ENCODE data around the gene UNC5A. TPM values are rescaled to one million over a fixed set of nuclear protein-coding genes. Genes with fewer than 3 reads are reported as not detected.
"Not testable (repeated sequence)": the region's sequence is repeated elsewhere in the genome, so short reads cannot be mapped to it uniquely, and the experiment has no call there.

UNC5A gene
- total RNA-seq, 2 donors from 2014 or later, result not detected

GRCh38 chr5:176862330-176862995, 52.1 kb downstream of the UNC5A start:
- Mint-ChIP-seq H3K4me3 (no peak overlapping the region), H3K27me3 (peaks cover 32% of the 10 kb centered on the region), H3K9me3 (no peaks in the 10 kb centered on the region), H3K36me3 (ENCODE audit: low read depth) (no peaks in the 10 kb centered on the region), H3K4me1 (peaks cover 5% of the 10 kb centered on the region), H3K27ac (no peak overlapping the region)
- no peak for ATAC-seq (replicated peaks)

DNA sequence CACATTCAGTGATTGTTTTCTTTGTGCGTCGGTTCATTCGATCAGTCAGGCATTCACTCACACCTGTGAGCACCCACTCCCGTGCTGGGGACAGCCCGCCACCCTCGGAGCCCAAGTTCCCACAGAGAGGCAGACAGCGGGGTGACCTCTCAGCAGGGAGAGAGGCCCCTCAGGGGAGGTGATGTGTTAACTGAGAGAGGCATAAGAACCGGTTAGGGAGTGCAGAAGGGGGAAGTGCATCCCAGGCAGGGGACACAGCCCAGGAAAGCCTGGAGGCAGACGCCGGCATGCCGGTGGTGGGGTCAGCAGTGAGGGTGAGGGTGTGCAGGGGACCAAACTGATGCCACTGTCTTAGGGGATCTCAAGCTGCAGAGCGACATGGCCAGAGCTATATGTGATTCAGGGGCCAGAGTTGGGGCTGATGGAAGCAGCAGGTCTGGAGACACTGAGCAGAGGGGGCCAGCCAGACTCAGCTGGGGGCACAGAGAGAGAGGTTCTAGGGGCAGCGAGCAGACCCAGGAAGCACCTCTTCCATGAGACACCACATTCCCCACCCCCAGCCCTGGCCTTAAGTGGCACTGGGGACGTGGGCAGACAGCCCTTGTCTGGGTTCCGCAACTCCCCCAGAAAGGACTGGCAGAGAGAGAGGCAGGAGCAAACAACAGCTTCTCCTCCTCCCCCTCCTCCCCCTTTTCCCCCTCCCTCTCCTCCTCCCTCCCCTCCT, 52.8 kb downstream of the UNC5A start:
- no peak for ATAC-seq (replicated peaks)
- Mint-ChIP-seq H3K4me1 (peaks cover 2% of the 10 kb centered on the region), H3K4me3 (no peak overlapping the region), H3K36me3 (ENCODE audit: low read depth) (no peaks in the 10 kb centered on the region), H3K9me3 (no peaks in the 10 kb centered on the region), H3K27ac (no peak overlapping the region), H3K27me3 (peaks cover 28% of the 10 kb centered on the region)

- no peak overlapping the region for H3K27ac Mint-ChIP-seq
- peaks cover 26% of the 10 kb centered on the region for H3K27me3 Mint-ChIP-seq
- ATAC-seq (replicated peaks), result no peak
- no peaks in the 10 kb centered on the region for H3K4me1 Mint-ChIP-seq
- no peak overlapping the region for H3K4me3 Mint-ChIP-seq
- no peaks in the 10 kb centered on the region for H3K9me3 Mint-ChIP-seq
- no peaks in the 10 kb centered on the region for H3K36me3 Mint-ChIP-seq (ENCODE audit: low read depth)
These were observed 53.4 kb downstream of the UNC5A start for GRCh38 chr5:176863765-176864098.

DNA sequence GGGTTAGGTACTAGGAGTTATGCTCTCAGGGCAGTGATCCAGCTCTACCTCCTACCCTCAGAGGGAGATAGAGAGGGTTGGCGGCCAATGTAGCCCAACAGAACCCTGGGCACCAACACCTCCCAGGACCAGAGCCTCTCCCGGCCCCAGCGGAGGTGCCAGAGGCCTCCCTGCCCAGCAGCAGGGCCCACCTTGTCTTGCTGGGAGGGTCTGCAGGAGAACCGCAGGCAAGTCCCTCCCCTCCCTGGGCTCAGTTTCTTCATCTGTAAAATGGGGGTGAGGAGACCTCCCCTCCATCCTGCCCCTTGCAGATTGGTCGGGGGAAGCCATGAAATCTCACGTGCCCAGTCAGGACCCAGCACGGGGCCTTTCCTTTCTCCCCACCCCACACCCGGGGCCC, 54.4 kb downstream of the UNC5A start:
- ATAC-seq (replicated peaks), result no peak
- Mint-ChIP-seq H3K36me3 (ENCODE audit: low read depth) (no peaks in the 10 kb centered on the region), H3K27ac (no peak overlapping the region), H3K9me3 (no peaks in the 10 kb centered on the region), H3K4me1 (no peaks in the 10 kb centered on the region), H3K4me3 (no peak overlapping the region), H3K27me3 (peaks cover 26% of the 10 kb centered on the region)

GRCh38 chr5:176865964-176866363, 55.6 kb downstream of the UNC5A start:
- Mint-ChIP-seq H3K36me3 (ENCODE audit: low read depth) (no peaks in the 10 kb centered on the region), H3K27ac (no peak overlapping the region), H3K9me3 (no peaks in the 10 kb centered on the region), H3K27me3 (peaks cover 20% of the 10 kb centered on the region), H3K4me3 (no peak overlapping the region), H3K4me1 (no peaks in the 10 kb centered on the region)
- ATAC-seq (replicated peaks), result no peak

DNA sequence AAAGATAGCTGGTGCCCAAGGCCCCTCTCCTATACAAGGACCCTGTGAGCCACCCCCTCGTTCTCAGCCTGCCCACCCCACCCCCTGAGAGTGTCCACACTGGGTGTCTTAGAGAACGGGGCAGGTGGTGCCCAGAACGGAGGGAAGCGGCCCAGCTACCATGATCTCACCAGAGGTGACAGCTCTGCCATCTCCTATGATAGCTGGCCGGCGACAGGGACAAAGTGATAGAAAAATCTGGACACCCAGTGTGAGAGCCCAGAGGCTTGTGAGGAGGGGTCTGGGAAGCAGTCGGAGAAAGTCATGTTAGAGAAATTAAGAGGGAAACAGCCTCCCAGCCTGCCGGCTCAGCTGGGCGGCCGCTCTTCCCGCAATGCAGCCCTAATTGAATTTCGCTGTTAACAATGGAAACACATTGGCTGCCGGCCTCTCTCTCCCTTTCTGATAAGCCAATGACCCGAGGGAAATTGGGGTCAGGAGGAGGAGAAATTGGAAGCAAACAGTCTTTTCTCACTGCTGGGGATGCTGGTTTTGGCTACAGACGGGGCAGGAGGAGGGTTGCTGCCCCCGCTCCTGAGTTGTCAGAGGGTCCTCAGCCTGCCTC, 56.5 kb downstream of the UNC5A start:
- no peaks in the 10 kb centered on the region for H3K4me1 Mint-ChIP-seq
- H3K9me3 Mint-ChIP-seq, result no peaks in the 10 kb centered on the region
- no peak overlapping the region for H3K27ac Mint-ChIP-seq
- H3K36me3 Mint-ChIP-seq (ENCODE audit: low read depth), result no peaks in the 10 kb centered on the region
- peaks cover 20% of the 10 kb centered on the region for H3K27me3 Mint-ChIP-seq
- ATAC-seq (replicated peaks), result no peak
- H3K4me3 Mint-ChIP-seq, result no peak overlapping the region

DNA sequence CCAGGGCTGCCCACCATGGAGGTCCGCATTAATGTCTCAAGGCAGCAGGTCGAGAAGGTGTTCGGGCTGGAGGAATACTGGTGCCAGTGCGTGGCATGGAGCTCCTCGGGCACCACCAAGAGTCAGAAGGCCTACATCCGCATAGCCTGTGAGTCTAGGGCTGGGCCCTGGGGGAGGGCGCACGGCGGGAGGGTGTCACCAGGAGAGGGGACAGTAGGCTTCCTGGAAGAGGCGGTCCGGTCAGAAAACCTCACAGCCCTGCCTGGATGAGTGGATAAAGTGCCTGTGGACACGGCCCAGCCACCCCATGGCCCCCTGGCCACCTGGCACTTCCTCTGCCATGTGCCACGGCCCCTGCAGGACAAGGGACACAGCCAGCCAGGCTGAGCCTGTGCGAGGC, 57.8 kb downstream of the UNC5A start:
- H3K4me3 Mint-ChIP-seq, result no peak overlapping the region
- H3K27ac Mint-ChIP-seq, result no peak overlapping the region
- peaks cover 13% of the 10 kb centered on the region for H3K27me3 Mint-ChIP-seq
- peaks cover 2% of the 10 kb centered on the region for H3K9me3 Mint-ChIP-seq
- no peak for ATAC-seq (replicated peaks)
- H3K36me3 Mint-ChIP-seq (ENCODE audit: low read depth), result peaks cover 2% of the 10 kb centered on the region
- no peaks in the 10 kb centered on the region for H3K4me1 Mint-ChIP-seq

- H3K4me1 Mint-ChIP-seq, result no peaks in the 10 kb centered on the region
- H3K9me3 Mint-ChIP-seq, result peaks cover 4% of the 10 kb centered on the region
- no peak overlapping the region for H3K27ac Mint-ChIP-seq
- H3K36me3 Mint-ChIP-seq (ENCODE audit: low read depth), result peaks cover 6% of the 10 kb centered on the region
- H3K4me3 Mint-ChIP-seq, result no peak overlapping the region
- peaks cover 10% of the 10 kb centered on the region for H3K27me3 Mint-ChIP-seq
- ATAC-seq (replicated peaks), result no peak
These were observed 58.4 kb downstream of the UNC5A start for GRCh38 chr5:176868731-176869130.

GRCh38 chr5:176869501-176870109, 59.2 kb downstream of the UNC5A start:
- H3K36me3 Mint-ChIP-seq (ENCODE audit: low read depth), result peaks cover 6% of the 10 kb centered on the region
- H3K4me1 Mint-ChIP-seq, result no peaks in the 10 kb centered on the region
- no peak overlapping the region for H3K27ac Mint-ChIP-seq
- no peak overlapping the region for H3K4me3 Mint-ChIP-seq
- peaks cover 4% of the 10 kb centered on the region for H3K9me3 Mint-ChIP-seq
- no peak for ATAC-seq (replicated peaks)
- H3K27me3 Mint-ChIP-seq, result peaks cover 8% of the 10 kb centered on the region

- H3K27me3 Mint-ChIP-seq, result peaks cover 11% of the 10 kb centered on the region
- no peaks in the 10 kb centered on the region for H3K4me1 Mint-ChIP-seq
- peaks cover 6% of the 10 kb centered on the region for H3K36me3 Mint-ChIP-seq (ENCODE audit: low read depth)
- ATAC-seq (replicated peaks), result no peak
- no peak overlapping the region for H3K4me3 Mint-ChIP-seq
- H3K9me3 Mint-ChIP-seq, result peaks cover 4% of the 10 kb centered on the region
- H3K27ac Mint-ChIP-seq, result no peak overlapping the region
These were observed 59.8 kb downstream of the UNC5A start for GRCh38 chr5:176870110-176870591.

GRCh38 chr5:176870644-176871043, 60.3 kb downstream of the UNC5A start:
- not testable (repeated sequence) for H3K36me3 Mint-ChIP-seq (ENCODE audit: low read depth); H3K4me1 Mint-ChIP-seq

DNA sequence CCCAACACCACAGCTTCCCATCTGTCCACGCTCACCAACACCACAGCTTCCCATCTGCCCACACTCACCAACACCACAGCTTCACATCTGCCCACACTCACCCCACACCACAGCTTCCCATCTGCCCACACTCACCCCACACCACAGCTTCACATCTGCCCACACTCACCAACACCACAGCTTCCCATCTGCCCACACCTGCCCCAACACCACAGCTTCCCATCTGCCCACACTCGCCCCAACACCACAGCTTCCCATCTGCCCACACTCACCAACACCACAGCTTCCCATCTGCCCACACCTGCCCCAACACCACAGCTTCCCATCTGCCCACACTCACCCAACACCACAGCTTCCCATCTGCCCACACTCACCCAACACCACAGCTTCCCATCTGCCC, 62.2 kb downstream of the UNC5A start:
- not testable (repeated sequence) for ATAC-seq (replicated peaks); H3K36me3 Mint-ChIP-seq (ENCODE audit: low read depth); H3K9me3 Mint-ChIP-seq; H3K4me3 Mint-ChIP-seq; H3K27ac Mint-ChIP-seq
- H3K4me1 Mint-ChIP-seq, result peaks cover 10% of the 10 kb centered on the region
- peaks cover 18% of the 10 kb centered on the region for H3K27me3 Mint-ChIP-seq

More at GRCh38 chr5:176870644-176871043, 60.3 kb downstream of the UNC5A start:
- ATAC-seq (replicated peaks); H3K27ac Mint-ChIP-seq; H3K9me3 Mint-ChIP-seq; H3K4me3 Mint-ChIP-seq: not testable (repeated sequence)
- H3K27me3 Mint-ChIP-seq, result peaks cover 16% of the 10 kb centered on the region

DNA sequence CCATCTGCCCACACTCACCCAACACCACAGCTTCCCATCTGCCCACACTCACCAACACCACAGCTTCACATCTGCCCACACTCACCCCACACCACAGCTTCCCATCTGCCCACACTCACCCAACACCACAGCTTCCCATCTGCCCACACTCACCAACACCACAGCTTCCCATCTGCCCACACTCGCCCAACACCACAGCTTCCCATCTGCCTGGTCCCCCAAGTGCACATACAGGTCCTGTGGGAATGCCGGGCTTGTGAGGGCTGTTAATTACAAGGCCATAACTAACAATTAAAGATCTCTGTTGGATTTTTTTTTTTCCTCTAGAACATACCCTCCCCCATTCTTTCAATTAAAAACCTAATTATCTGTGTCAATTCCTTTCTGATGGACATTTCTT, 62.7 kb downstream of the UNC5A start:
- not testable (repeated sequence) for H3K36me3 Mint-ChIP-seq (ENCODE audit: low read depth); ATAC-seq (replicated peaks); H3K4me3 Mint-ChIP-seq; H3K9me3 Mint-ChIP-seq
- peak overlapping the region; percentile 65 for H3K27ac Mint-ChIP-seq
- peaks cover 10% of the 10 kb centered on the region for H3K4me1 Mint-ChIP-seq
- peaks cover 18% of the 10 kb centered on the region for H3K27me3 Mint-ChIP-seq

- peaks cover 6% of the 10 kb centered on the region for H3K36me3 Mint-ChIP-seq (ENCODE audit: low read depth)
- peaks cover 20% of the 10 kb centered on the region for H3K27me3 Mint-ChIP-seq
- peaks cover 4% of the 10 kb centered on the region for H3K9me3 Mint-ChIP-seq
- ATAC-seq (replicated peaks), result no peak
- H3K4me3 Mint-ChIP-seq, result no peak overlapping the region
- peaks cover 10% of the 10 kb centered on the region for H3K4me1 Mint-ChIP-seq
- H3K27ac Mint-ChIP-seq, result peak overlapping the region; percentile 65
These were observed 63.3 kb downstream of the UNC5A start for GRCh38 chr5:176873541-176874172.
